Measurements from ENCODE around the gene RGMA. TPM values are rescaled to one million over a fixed set of nuclear protein-coding genes. Genes with fewer than 3 reads are reported as not detected.

The RGMA gene
- total and polyA plus RNA-seq, 2 donors (not counting 3 experiments of a cell fraction or from before 2014, with no cell fraction given) = 0.06 to 0.13 TPM

DNA sequence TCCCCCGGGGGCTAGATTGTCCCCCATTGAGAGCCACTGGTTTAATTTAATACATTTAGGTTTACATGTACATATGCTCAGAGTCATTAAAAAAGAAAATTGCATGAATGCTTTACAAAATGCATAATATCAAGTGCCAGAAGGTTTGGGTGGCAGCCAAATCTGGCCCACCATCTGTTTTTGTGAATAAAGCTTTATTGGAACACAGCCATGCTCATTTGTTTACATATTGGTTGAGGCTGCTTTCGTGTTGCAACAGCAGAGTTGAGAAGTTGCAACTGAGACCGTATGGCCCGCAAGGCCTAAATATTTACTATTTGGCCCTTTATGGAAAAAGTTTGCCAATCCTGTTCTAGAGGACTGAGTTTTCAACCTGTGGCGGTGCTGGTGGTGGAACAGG, 32.1 kb upstream of the RGMA start:
- H3K27ac ChIP-seq (ENCODE audit: insufficient read depth, low read depth, low read length) = no peak overlapping the region
- ChIA-PET CTCF (no interaction called here), POLR2A (no interaction called here)
- no peaks in the 10 kb centered on the region for H3K4me1 ChIP-seq (ENCODE audit: control insufficient read depth, extremely low read depth, insufficient read depth, low read length)
- no TSS peak for BruUV-seq (replicated peaks)
- FAIRE-seq = no peak
- dilution Hi-C loops (cut with MboI; ENCODE audit: extremely low pct_ligation_motif_present, low sequenced_read_pairs) = no loop called here
- no peaks in the 10 kb centered on the region for H3K27me3 ChIP-seq (ENCODE audit: control insufficient read depth in 2 of 2, insufficient read depth in 2 of 2, low read length in 2 of 2)
- H2AFZ ChIP-seq (ENCODE audit: low read depth, low read length) = no peak overlapping the region
- no peaks in the 10 kb centered on the region for H4K20me1 ChIP-seq (replicated peaks; ENCODE audit: control insufficient read depth, extremely low read depth, insufficient read depth, low read length)
- H3K9me3 ChIP-seq (replicated peaks; ENCODE audit: control insufficient read depth, insufficient read depth, low read length) = no peaks in the 10 kb centered on the region
- TF ChIP-seq MAX (IDR thresholded peaks at IDR 0.05; ENCODE audit: insufficient read depth, insufficient read length) (no peak), CTCF (IDR thresholded peaks at IDR 0.05; ENCODE audit: extremely low read depth in 1 of 2, insufficient read depth in 1 of 2, low read depth in 1 of 2, low read length in 2 of 2) (no peak)
- intact Hi-C loops (cut with micrococcal nuclease) = no loop called here
- H3K4me3 ChIP-seq (replicated peaks in 1 of 3; ENCODE audit: insufficient read depth in 1 of 3, low read depth in 1 of 3, low read length in 3 of 3) = no peak overlapping the region
- no peak overlapping the region for H3K4me2 ChIP-seq (ENCODE audit: insufficient read depth, low read length)
- no peaks in the 10 kb centered on the region for H3K9me1 ChIP-seq (replicated peaks; ENCODE audit: control insufficient read depth, extremely low read depth, insufficient read depth, low read length)
- no peaks in the 10 kb centered on the region for H3K79me2 ChIP-seq (ENCODE audit: control insufficient read depth, insufficient read depth, low read length)
- DNase-seq (ENCODE audit: low read depth, low spot score) = no peak
- H3K9ac ChIP-seq (replicated peaks; ENCODE audit: extremely low read depth, insufficient read depth, low read length) = no peak overlapping the region
- no peaks in the 10 kb centered on the region for H3K36me3 ChIP-seq (ENCODE audit: control insufficient read depth in 2 of 2, extremely low read depth in 1 of 2, insufficient read depth in 2 of 2, low read length in 2 of 2)

- Histone ChIP-seq H3K27me3 (ENCODE audit: control insufficient read depth in 2 of 2, insufficient read depth in 2 of 2, low read length in 2 of 2) (no peaks in the 10 kb centered on the region), H3K9me3 (replicated peaks; ENCODE audit: control insufficient read depth, insufficient read depth, low read length) (no peaks in the 10 kb centered on the region), H3K9ac (replicated peaks; ENCODE audit: extremely low read depth, insufficient read depth, low read length) (no peak overlapping the region), H3K27ac (ENCODE audit: insufficient read depth, low read depth, low read length) (no peak overlapping the region), H3K36me3 (ENCODE audit: control insufficient read depth in 2 of 2, extremely low read depth in 1 of 2, insufficient read depth in 2 of 2, low read length in 2 of 2) (no peaks in the 10 kb centered on the region), H3K4me2 (ENCODE audit: insufficient read depth, low read length) (no peak overlapping the region), H2AFZ (ENCODE audit: low read depth, low read length) (no peak overlapping the region), H3K9me1 (replicated peaks; ENCODE audit: control insufficient read depth, extremely low read depth, insufficient read depth, low read length) (no peaks in the 10 kb centered on the region), H4K20me1 (replicated peaks; ENCODE audit: control insufficient read depth, extremely low read depth, insufficient read depth, low read length) (no peaks in the 10 kb centered on the region), H3K4me3 (replicated peaks in 1 of 3; ENCODE audit: insufficient read depth in 1 of 3, low read depth in 1 of 3, low read length in 3 of 3) (no peak overlapping the region), H3K4me1 (ENCODE audit: control insufficient read depth, extremely low read depth, insufficient read depth, low read length) (no peaks in the 10 kb centered on the region), H3K79me2 (ENCODE audit: control insufficient read depth, insufficient read depth, low read length) (no peaks in the 10 kb centered on the region)
- ChIA-PET CTCF (no interaction called here), POLR2A (no interaction called here)
- intact Hi-C loops (cut with micrococcal nuclease) = no loop called here
- no TSS peak for BruUV-seq (replicated peaks)
- no peak for FAIRE-seq
- no peak for DNase-seq (ENCODE audit: low read depth, low spot score)
- dilution Hi-C loops (cut with MboI; ENCODE audit: extremely low pct_ligation_motif_present, low sequenced_read_pairs) = no loop called here
- no peak for TF ChIP-seq JUN (IDR thresholded peaks at IDR 0.05; ENCODE audit: borderline replicate concordance, insufficient read depth, insufficient read length, low read depth)
- TF ChIP-seq MYC (IDR thresholded peaks at IDR 0.05; ENCODE audit: low read depth, low read length) = no peak
- no peak for TF ChIP-seq MAX (IDR thresholded peaks at IDR 0.05; ENCODE audit: insufficient read depth, insufficient read length)
- no peak for TF ChIP-seq GATA2 (IDR thresholded peaks at IDR 0.05; ENCODE audit: insufficient read depth, insufficient read length, low read depth, low read length)
- no peak for TF ChIP-seq CTCF (IDR thresholded peaks at IDR 0.05; ENCODE audit: extremely low read depth in 1 of 2, insufficient read depth in 1 of 2, low read depth in 1 of 2, low read length in 2 of 2)
- no peak for TF ChIP-seq EZH2 (IDR thresholded peaks at IDR 0.05; ENCODE audit: borderline replicate concordance, low read depth, low read length, severe bottlenecking)
- no peak for TF ChIP-seq POLR2AphosphoS5 (IDR thresholded peaks at IDR 0.05; ENCODE audit: insufficient read depth, low read depth, low read length)
- TF ChIP-seq POLR2A (IDR thresholded peaks at IDR 0.05; ENCODE audit: low read depth, low read length) = no peak
Measured at GRCh38 chr15:93118904-93119303, 29.9 kb upstream of the RGMA start.
